WI38 (cell line): ENCODE measurements around the gene TRMT6.

Source experiments
- H3K4me3 ChIP-seq: 2 replicates; pipeline ENCODE4 v1.5.1; 2011; ENCODE audit warnings: low read depth, mild to moderate bottlenecking, control low read depth, low read length
- TF ChIP-seq, protein P1 (sequence below): IDR thresholded peaks from 2 replicates; pipeline ENCODE4 v1.5.1; 2012; ENCODE audit warnings: low read depth, mild to moderate bottlenecking, control low read depth, low read length

Gene TRMT6

GRCh38 chr20:5932796-5933195, 17.5 kb downstream of the TRMT6 start:
- TF ChIP-seq, protein P1, sequence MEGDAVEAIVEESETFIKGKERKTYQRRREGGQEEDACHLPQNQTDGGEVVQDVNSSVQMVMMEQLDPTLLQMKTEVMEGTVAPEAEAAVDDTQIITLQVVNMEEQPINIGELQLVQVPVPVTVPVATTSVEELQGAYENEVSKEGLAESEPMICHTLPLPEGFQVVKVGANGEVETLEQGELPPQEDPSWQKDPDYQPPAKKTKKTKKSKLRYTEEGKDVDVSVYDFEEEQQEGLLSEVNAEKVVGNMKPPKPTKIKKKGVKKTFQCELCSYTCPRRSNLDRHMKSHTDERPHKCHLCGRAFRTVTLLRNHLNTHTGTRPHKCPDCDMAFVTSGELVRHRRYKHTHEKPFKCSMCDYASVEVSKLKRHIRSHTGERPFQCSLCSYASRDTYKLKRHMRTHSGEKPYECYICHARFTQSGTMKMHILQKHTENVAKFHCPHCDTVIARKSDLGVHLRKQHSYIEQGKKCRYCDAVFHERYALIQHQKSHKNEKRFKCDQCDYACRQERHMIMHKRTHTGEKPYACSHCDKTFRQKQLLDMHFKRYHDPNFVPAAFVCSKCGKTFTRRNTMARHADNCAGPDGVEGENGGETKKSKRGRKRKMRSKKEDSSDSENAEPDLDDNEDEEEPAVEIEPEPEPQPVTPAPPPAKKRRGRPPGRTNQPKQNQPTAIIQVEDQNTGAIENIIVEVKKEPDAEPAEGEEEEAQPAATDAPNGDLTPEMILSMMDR = no peak
- no peak overlapping the region for H3K4me3 ChIP-seq

DNA sequence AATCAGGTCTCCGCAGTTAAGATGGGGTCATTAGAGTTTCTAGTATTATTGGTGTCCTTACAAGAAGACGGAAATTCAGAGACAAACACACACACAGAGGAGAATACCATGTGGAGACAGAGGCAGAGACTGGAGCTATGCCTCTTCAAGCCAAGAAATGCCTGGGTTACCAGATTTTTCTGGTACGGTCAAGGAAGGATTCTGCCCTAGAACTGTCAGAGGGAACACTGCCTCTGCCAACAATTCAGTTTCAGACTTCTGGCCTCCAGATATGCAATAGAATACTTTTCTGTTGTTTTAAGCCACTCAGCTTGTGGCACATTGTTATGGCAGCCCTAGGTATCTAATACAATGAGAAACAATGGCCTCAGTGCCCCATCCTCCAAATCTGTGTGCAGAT, 18.9 kb downstream of the TRMT6 start:
- TF ChIP-seq, protein P1 = no peak
- H3K4me3 ChIP-seq = no peak overlapping the region

GRCh38 chr20:5928836-5929715, 21.3 kb downstream of the TRMT6 start:
- TF ChIP-seq, protein P1 = no peak
- no peak overlapping the region for H3K4me3 ChIP-seq

DNA sequence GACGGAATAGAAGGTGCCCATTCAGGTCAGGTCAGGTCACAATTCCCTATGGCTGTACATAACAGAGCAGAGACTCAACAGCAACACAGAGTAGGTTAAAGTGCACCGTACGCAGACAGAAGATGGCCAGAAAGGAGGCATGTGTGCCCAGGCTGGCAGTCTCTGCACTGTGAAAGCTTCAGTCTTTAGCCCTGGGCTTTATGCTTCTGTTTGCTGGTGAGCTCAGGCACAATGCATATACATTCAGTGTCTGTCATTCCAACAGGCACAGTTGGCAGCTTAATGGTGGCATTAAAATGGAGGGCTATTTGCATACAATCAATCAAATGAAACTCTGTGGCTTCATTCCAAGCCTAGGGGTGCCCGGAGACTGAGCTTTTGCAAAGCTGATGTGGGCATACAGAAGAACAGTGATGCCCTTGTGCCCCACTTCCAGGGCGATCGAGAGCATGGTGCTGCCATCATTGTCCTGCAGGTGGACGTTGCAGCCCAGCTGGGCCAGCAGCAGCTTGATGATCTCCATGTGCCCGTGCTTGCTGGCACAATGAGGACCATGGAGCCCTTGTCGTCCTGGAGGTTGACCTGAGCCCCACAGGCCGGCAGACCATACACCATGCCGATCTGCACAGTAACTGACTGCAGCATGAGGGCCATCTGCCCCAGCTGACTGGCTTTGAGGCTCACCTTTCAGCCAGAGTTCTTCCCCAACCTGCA, 22.4 kb downstream of the TRMT6 start:
- TF ChIP-seq, protein P1 = no peak
- H3K4me3 ChIP-seq = no peak overlapping the region

DNA sequence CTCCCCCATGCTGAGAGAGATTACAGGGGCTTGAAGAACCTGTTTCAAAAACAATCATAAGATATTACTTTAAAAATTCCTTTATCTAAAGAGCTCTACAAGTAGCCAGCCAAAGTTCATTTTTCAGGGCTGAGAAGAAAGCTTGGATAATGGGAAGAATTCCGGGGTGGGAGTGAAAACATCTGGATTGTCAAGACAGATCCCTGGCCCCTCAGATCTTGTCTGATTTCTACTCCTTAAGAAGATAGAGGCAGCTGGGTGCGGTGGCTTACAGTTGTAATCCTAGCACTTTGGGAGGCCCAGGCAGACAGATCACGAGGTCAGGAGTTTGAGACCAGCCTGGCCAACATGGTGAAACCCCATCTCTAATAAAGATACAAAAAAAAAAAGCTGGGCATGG, 24.8 kb downstream of the TRMT6 start:
- TF ChIP-seq, protein P1 = no peak
- no peak overlapping the region for H3K4me3 ChIP-seq

DNA sequence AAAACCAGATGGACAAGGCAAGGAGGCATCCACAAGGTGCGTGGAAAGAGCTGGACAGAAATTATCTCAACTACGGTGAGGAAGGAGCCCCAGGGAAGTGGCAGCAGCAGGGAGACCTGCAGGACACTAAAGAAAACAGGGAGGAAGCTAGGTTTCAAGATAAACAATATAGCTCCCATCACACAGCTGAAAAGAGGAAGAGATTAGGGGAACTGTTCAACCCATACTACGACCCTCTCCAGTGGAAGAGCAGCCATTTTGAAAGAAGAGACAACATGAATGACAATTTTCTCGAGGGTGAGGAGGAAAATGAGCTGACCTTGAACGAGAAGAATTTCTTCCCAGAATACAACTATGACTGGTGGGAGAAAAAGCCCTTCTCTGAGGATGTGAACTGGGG, 26.8 kb downstream of the TRMT6 start:
- TF ChIP-seq, protein P1 = no peak
- no peak overlapping the region for H3K4me3 ChIP-seq

GRCh38 chr20:5920581-5920980, 29.8 kb downstream of the TRMT6 start:
- TF ChIP-seq, protein P1 = no peak
- H3K4me3 ChIP-seq = no peak overlapping the region
